Ascending aorta (tissue), 2 donors: ENCODE measurements around the gene RELL1. TPM values are rescaled to one million over a fixed set of nuclear protein-coding genes. Genes with fewer than 3 reads are reported as not detected.

Source experiments
- DNase-seq, 2 donors: peaks; one replicate each; pipeline ENCODE4 v3.0.0-alpha.2; 2019; ENCODE audit warnings: low spot score in 2 of 2
- H3K27ac ChIP-seq, 2 donors: fragments of 200-600 bp; sonication (generic); one replicate each; pipeline ENCODE4 v1.5.1; 2016 to 2017; ENCODE audit warnings: mild to moderate bottlenecking in 1 of 2
- H3K27me3 ChIP-seq: fragments of 200-600 bp; sonication (generic); one replicate; pipeline ENCODE4 v1.5.1; 2017
- H3K36me3 ChIP-seq, 2 donors: fragments of 200-600 bp; sonication (generic); one replicate each; pipeline ENCODE4 v1.5.1; 2016
- H3K4me1 ChIP-seq, 2 donors: fragments of 200-600 bp; sonication (generic); one replicate each; pipeline ENCODE4 v1.5.1; 2016 to 2017; ENCODE audit warnings: mild to moderate bottlenecking in 1 of 2
- H3K4me3 ChIP-seq, 2 donors: fragments of 200-600 bp; sonication (generic); one replicate each; pipeline ENCODE4 v1.5.1; 2016 to 2017; ENCODE audit warnings: mild to moderate bottlenecking in 1 of 2
- H3K9me3 ChIP-seq, 2 donors: fragments of 200-600 bp; sonication (generic); one replicate each; pipeline ENCODE4 v1.5.1; 2016
- CTCF ChIP-seq, 3 experiments: fragments of 200-600 bp in 2 of 3; fragments of 450-650 bp in 1 of 3; sonication (generic) in 2 of 3; IDR thresholded peaks; one replicate each; pipeline ENCODE4 v1.5.1; 2016 to 2019; ENCODE audit warnings: antibody characterized with exemption in 3 of 3, mild to moderate bottlenecking in 1 of 3, moderate library complexity in 1 of 3
- intact Hi-C: fragments of 100-400 bp; cut with DNase I; formaldehyde crosslinking; loops from one replicate; pipeline ENCODE4 v1.15.1; 2023
- total RNA-seq: library from RNA; depleted of rRNA; stranded (reverse); fragments of >200 nt; gene quantifications from one replicate; pipeline ENCODE4 v1.1.0, GENCODE V29; 2016

Gene RELL1
- total RNA-seq, 1 donor from 2014 or later, result 61.5 TPM

GRCh38 chr4:37664696-37665095, 21.5 kb downstream of the RELL1 start:
- Histone ChIP-seq H3K4me3 (no peak overlapping the region), H3K27me3 (no peaks in the 10 kb centered on the region), H3K36me3 (no peaks in the 10 kb centered on the region), H3K4me1 (peaks cover 0 to 44% of the 10 kb centered on the region in 2 donors), H3K27ac (peak overlapping the region in 1 of 2 donors; percentile 73), H3K9me3 (no peaks in the 10 kb centered on the region)
- DNase-seq, result no peak
- intact Hi-C loops, result no loop called here
- no peak for TF ChIP-seq CTCF (IDR thresholded peaks at IDR 0.05)

GRCh38 chr4:37663552-37663951, 22.6 kb downstream of the RELL1 start:
- H3K4me3 ChIP-seq, result no peak overlapping the region
- H3K9me3 ChIP-seq, result no peaks in the 10 kb centered on the region
- H3K4me1 ChIP-seq, result peaks cover 0 to 44% of the 10 kb centered on the region in 2 donors
- TF ChIP-seq CTCF (IDR thresholded peaks at IDR 0.05), result no peak
- intact Hi-C loops, result no loop called here
- no peaks in the 10 kb centered on the region for H3K36me3 ChIP-seq
- H3K27me3 ChIP-seq, result no peaks in the 10 kb centered on the region
- no peak for DNase-seq
- no peak overlapping the region for H3K27ac ChIP-seq

- H3K4me3 ChIP-seq, result peak overlapping the region in 1 of 2 donors; percentile 13
- peak overlapping the region in 1 of 2 donors; percentile 43 for H3K27ac ChIP-seq
- no peaks in the 10 kb centered on the region for H3K36me3 ChIP-seq
- no peaks in the 10 kb centered on the region for H3K9me3 ChIP-seq
- H3K4me1 ChIP-seq, result peaks cover 0 to 44% of the 10 kb centered on the region in 2 donors
- no peak for TF ChIP-seq CTCF (IDR thresholded peaks at IDR 0.05)
- intact Hi-C loops, result no loop called here
- DNase-seq, result no peak
- H3K27me3 ChIP-seq, result no peaks in the 10 kb centered on the region
Measured at GRCh38 chr4:37662861-37663390, 23.2 kb downstream of the RELL1 start.

GRCh38 chr4:37662251-37662650, 23.9 kb downstream of the RELL1 start:
- Histone ChIP-seq H3K36me3 (no peaks in the 10 kb centered on the region), H3K27ac (no peak overlapping the region)
- intact Hi-C loops, result no loop called here

GRCh38 chr4:37661772-37662171, 24.4 kb downstream of the RELL1 start:
- no peak for TF ChIP-seq CTCF (IDR thresholded peaks at IDR 0.05)

More at GRCh38 chr4:37662251-37662650, 23.9 kb downstream of the RELL1 start:
- H3K27me3 ChIP-seq, result no peaks in the 10 kb centered on the region
- TF ChIP-seq CTCF (IDR thresholded peaks at IDR 0.05), result no peak
- DNase-seq, result no peak
- H3K4me1 ChIP-seq, result peaks cover 0 to 41% of the 10 kb centered on the region in 2 donors
- no peaks in the 10 kb centered on the region for H3K9me3 ChIP-seq
- H3K4me3 ChIP-seq, result no peak overlapping the region

GRCh38 chr4:37659696-37660095, 26.5 kb downstream of the RELL1 start:
- intact Hi-C loops, result no loop called here
- peaks cover 0 to 7% of the 10 kb centered on the region in 2 donors for H3K9me3 ChIP-seq
- no peak overlapping the region for H3K4me3 ChIP-seq
- no peaks in the 10 kb centered on the region for H3K36me3 ChIP-seq
- H3K4me1 ChIP-seq, result peaks cover 0 to 19% of the 10 kb centered on the region in 2 donors
- no peak for DNase-seq
- H3K27ac ChIP-seq, result no peak overlapping the region
- no peaks in the 10 kb centered on the region for H3K27me3 ChIP-seq
- no peak for TF ChIP-seq CTCF (IDR thresholded peaks at IDR 0.05)

More at GRCh38 chr4:37661772-37662171, 24.4 kb downstream of the RELL1 start:
- H3K27ac ChIP-seq, result no peak overlapping the region
- H3K4me3 ChIP-seq, result no peak overlapping the region
- no peaks in the 10 kb centered on the region for H3K9me3 ChIP-seq
- peaks cover 0 to 37% of the 10 kb centered on the region in 2 donors for H3K4me1 ChIP-seq
- no peaks in the 10 kb centered on the region for H3K27me3 ChIP-seq
- intact Hi-C loops, result no loop called here
- H3K36me3 ChIP-seq, result no peaks in the 10 kb centered on the region
- DNase-seq, result no peak
